Measurements from ENCODE around the gene RANBP17. TPM values are rescaled to one million over a fixed set of nuclear protein-coding genes. Genes with fewer than 3 reads are reported as not detected.

RANBP17 gene
- total RNA-seq, 1 donor from 2014 or later, result 13.9 TPM

DNA sequence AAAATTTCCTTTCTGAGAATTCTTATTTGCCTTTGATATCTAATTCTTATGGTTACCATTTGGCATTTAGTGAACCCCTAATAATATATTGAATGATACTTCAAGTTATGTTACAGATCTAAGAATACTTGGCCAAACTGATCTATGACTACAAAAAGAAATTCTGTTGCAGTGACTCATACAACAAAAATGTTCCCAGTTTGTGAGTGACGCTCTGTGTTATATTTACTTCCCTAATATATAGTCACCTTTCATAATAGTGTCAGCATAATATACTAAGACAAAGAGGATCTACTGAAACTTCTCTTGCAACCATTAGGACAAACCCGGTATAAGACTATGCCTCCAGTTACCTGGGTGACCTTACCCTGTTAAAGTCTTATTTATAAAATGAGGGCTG lies 230.4 kb downstream of the RANBP17 start:
- DNase-seq (ENCODE audit: low spot score), result no peak

DNA sequence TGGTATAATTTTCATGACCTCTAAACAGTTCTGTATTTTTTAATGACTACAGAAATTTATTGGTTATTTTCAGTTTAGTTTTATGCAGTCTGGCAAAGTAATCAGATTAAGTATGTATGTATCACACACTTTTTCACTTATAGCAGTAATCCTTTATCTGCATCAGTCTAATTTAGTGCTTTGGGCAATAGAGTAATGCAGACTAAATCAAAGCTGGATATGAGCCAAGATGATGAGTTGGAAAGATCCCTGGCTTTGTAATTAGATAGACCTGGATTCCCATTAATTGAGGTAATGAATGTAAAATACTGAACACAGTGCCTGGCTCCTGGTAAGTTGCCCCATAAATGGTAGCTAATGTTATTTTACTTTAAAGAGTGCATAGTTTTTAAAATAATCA lies 231.8 kb downstream of the RANBP17 start:
- no peak for DNase-seq (ENCODE audit: low spot score)

DNA sequence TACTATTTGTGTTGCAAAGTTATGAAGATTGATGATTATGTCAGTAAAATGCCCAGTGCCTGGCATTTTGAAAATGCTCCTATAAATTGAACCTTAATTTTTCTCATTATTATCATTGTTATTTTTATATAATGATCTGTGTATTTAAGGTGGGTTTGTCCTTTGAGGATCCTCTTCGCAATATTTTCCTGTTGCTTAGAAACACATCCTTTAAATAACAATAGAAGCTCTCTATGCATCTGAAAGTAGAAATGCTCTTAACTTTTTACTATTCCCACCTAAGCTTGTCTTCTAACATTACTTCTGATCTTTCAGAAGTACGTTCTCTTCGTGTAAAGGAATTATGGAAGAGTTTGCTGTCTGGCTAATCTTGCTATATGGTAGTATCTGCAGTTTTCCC lies 232.5 kb downstream of the RANBP17 start:
- DNase-seq (ENCODE audit: low spot score), result no peak

DNA sequence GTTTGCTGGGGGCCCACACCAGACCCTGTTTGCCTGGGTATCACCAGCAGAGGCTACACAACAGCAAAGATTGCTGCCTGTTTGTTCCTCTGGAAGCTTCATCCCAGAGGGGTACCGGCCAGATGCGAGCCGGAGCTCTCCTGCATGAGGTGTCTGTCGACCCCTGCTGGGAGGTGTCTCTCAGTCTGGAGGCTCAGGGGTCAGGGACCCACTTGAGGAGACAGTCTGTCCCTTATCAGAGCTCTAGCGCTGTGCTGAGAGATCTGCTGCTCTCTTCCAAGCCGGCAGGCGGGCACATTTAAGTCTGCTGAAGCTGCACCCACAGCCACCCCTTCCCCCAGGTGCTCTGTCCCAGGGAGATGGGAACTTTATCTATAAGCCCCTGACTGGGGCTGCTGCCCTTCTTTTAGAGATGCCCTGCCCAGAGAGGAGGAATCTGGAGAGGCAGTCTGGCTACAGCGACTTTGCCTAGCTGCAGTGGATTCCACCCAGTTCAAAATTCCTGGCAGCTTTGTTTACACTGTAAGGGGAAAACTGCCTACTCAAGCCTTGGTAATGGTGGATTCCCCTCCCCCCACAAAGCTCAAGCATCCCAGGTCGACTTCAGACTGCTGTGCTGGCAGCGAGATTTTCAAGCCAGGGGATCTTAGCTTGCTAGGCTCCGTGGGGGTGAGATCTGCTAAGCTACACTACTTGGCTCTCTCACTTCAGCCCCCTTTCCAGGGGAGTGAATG lies 241.2 kb downstream of the RANBP17 start:
- DNase-seq (ENCODE audit: low spot score), result no peak

DNA sequence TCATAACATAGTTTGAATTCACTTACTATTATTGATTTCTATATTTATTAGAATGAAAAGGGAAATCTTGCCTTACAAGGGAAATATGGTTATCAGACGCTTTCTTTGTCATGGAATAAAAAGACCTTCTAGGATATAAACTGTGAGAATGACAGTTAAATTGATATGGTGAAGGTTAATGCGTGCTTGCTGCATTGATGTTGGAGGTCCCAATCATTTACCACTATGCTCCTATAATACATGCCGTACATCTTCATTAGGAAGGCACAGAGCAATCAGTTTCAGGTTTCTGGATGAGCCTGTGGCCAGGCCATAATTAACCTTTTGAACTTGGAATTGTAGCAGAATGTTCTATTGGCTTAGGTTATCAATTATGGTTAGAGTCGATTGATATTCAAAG lies 245.9 kb downstream of the RANBP17 start:
- DNase-seq (ENCODE audit: low spot score), result no peak

DNA sequence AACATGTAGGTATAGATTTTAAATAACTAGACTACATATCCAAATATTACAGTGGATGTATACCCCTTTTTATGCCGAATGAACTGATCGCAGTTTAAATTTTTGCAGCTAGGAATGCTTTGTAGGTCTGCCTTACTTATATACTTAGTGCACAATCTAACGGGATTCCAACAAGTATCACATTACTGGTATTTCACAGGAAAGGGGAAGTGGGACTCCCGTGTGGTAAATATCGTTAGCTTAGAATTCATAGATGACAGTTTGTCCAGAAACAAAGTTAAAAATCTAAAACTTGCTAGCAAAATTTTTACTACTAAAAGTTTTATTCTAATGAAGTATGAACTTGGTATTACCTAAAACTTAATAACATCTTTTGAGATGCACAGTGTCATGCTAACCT lies 253.7 kb downstream of the RANBP17 start:
- no peak for DNase-seq (ENCODE audit: low spot score)

DNA sequence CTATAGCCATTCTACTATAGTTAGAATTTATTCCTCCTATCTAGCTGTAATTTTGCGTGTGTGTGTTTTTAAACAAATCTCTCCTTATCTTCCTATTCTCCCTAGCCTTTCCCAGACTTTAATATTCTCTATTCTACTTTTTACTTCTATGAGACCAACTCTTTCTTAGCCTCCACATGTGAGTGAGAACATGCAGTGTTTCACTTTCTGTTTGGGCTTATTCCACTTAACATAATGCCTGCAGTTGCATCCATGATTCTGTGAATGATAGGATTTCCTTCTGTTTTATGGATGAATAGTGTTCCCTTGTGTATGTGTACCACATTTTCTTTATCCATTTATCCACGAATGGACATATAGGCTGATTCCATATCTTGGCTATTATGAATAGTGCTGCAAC lies 254.9 kb downstream of the RANBP17 start:
- DNase-seq (ENCODE audit: low spot score), result no peak

DNA sequence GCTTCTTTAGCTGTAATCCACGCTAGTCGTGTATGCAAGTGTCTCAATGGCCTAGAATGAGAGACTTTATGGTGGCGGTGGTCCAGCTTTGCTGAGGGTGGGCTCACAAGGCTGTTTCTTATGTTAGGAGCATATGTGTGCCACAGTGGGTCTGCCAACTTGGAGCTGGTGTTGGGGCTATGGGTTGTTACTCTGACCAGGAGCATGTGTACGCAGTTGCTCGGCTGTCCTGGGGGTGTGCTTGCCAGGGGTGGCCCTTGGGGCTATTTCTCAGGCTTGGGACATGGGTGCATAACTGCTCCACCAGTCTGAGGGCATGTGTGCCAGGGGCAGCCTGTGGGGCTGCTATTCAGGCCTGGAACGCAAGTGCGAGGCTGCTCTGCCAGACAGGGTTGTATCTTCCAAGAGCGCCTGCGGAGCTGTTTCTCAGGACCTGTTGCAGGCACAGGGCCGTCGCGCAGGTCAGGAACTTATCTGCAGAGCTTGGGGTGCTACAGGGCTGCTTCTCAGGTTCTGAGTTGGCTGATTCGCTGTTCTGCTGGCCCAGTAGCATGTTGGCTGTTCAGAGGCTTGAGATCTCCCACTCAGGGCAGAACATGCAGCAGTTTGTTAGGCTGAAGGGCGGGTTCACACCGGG lies 259.3 kb downstream of the RANBP17 start:
- DNase-seq (ENCODE audit: low spot score), result no peak

DNA sequence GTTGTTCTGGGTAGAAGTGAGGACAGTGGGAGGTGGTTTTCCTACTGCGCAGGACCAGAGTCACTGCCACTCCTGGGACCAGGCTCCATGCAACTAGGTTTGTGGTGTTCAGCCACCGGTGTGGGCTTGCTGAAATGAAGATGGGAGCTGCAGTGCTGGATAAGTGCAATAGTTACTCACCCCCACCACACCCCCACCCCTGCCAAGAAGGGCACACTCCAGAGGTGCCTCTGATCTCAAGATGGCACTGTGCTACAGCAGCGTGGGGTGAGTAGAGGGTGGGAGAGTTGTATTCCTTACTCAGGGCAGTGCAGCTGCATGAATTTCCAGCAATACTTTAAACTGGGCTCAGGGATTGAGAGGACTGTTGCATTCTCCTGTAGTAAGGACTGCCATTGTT lies 259.8 kb downstream of the RANBP17 start:
- no peak for DNase-seq (ENCODE audit: low spot score)

DNA sequence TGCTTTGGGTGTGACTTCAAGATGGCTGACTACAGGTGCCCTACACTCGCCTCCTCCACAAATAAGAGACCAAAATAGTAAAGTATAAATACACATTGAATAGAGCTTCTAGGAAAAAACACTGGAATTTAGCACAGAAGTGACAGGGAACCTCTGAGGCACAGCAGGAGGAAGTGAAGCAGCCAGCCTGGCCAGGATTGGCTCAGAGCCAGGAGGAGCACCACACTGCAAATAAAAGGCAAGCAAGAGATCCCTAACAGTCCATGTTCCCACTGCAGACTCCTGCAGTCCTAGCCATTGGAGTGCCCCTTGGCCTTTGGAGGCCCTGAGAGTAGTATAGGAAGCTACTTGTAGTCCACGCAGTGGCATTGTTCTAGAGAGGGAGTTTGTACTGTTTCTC lies 260.6 kb downstream of the RANBP17 start:
- DNase-seq (ENCODE audit: low spot score), result peak; percentile 24

DNA sequence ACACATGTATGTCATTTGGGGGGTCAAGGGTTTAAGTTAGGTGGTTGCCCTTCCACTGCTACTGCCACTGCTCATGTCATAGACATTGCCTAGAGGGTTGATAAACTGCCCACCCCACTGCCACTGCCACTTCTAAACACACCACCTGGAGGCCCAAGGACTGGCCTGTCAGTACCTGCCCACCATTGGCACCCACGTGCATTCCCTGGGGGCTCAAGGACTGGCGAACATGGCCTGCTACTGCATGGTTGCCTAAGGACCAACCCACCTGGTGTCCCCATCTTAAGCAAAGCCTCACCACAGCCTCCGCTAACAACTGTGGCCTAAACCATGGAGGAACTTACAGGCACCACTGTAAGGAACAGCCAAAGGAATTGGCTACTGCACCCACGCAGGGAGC lies 261.6 kb downstream of the RANBP17 start:
- no peak for DNase-seq (ENCODE audit: low spot score)

DNA sequence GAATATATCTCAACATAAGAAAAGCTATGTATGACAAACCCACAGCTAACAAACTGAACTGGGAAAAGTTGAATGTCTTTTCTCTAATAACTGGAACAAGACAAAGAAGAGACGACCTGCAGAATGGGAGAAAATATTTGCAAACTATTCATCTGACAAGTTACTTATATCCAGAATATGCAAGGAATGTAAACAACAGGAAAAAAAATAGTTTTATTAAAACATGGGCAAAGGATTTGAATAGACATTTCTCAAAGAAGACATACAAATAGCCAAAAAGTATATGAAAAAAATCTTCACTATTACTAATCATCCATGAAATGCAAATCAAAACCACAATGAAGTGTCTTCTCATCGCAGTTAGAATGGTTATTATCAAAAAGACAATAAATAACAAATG lies 265.5 kb downstream of the RANBP17 start:
- DNase-seq (ENCODE audit: low spot score), result no peak

DNA sequence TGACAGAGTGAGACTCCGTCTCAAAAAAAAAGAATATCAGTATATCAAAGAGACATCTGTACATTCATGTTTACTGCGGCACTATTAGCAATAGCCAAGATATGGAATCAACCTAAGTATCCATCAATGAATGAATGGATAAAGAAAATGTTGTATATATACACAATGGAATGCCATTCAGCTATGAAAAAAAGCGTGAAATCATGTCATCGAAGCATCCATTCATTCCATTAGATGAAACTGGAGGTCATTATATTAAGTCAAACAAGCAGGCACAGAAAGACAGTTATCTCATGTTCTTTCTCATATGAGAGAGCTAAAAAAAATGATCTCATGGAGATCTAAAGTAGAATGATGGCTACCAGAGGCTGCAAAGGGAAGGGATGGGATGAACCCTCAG lies 266.3 kb downstream of the RANBP17 start:
- no peak for DNase-seq (ENCODE audit: low spot score)

DNA sequence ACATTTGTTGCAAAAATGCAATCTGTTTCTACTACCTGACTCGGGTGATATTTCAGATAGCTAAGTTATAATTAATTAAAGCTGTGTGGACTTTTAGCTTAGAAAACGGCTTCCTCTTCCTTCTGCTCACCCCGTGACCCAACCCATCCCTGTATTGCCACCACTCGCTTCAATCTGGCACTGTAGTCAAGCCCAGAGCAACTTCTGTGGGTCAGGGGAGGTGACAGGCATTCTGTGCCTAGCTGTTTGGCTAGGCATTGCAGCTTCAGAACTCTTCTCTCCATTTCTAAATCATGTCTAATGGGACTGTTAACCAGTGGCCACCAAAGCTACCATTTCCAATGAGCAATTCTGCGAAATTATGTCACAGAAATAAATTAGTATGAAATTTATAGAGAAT lies 267.5 kb downstream of the RANBP17 start:
- DNase-seq (ENCODE audit: low spot score), result no peak

DNA sequence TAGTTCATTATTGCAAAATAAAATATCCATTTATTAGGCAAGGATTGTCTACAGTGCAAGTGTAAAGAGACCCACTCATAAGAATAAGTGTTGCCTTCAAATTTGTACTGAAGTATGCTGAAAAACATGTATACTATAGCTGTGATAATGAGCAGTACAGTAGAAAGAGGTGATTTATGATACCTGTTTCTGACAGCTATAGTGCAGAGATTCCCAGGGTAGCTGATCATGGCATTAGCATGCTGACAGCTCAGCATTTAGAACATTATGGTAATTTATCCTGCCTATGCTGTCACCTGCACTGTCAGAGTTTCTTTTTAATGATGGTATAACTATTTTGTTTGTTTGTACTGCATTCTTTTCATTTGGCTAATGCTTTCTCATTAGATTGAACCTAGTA lies 269.7 kb downstream of the RANBP17 start:
- no peak for DNase-seq (ENCODE audit: low spot score)

DNA sequence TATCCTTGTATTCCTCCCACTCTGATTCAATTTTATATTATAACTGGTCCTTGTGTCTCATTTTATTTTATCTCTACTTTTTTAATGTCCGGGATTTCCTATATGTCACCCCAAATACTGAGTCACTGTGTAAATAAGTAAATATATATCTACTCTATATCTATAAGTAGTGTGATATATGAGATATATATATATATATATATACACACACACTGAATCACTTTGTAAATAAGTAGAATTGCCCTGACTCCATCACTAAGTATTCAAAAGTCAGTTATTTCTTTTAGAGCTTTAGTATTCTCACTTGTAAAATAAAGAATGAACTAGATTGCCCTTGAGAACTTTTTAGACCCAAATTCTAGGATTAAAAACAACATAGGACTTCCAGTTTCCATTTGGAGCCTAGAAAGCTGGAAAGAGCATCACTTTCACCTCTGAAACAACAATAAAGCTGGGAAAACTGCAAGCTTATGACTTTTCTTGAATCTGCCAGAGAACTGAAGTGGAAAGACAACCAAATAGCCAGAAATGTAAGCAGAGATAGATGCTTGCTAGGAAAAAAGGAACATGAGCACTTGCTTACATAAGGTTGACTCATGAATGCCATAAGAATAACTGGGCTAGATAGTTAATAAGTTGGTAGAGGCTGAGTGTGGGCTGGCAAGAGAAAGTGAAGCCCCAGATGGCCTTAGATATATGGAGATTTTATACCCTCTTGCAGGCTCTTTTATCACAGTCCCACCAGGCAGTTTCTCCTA lies 276.1 kb downstream of the RANBP17 start:
- no peak for DNase-seq (ENCODE audit: low spot score)

DNA sequence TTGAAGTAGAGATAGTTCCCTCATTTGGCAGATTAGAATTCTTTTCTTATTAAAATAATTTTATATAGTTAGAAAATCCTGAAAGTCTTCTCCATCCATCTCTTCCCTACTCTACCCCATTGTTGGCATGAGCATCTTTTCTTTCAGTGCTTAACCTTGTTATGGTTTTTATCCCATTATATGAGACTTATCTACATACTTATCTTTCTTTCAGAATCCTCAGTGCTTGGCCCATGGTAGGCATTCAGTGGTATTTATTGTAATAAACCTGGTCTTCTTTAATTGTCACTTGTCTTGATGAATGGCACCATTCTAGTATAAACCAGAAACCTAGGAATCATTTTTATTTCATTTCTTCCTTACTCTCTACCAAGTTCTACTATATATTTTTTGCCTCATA lies 277.4 kb downstream of the RANBP17 start:
- no peak for DNase-seq (ENCODE audit: low spot score)

DNA sequence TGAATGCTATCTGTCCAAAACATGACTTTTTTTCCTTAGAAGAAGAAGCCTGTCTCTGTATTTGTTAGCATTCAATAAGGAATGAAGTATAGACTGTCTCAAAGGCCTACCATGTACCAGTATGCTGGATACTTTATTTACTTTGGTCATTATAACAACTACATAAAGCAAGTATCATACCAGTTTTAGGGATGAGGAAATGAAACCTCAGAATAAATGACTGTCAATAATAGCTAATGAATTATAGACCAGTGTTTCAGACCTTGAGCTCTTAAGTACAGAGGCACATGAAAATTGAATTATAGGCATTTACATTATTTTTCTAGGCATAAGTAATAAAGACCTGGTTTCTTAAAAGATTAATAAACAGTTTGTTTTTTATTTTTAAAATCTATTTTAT lies 280.8 kb downstream of the RANBP17 start:
- no peak for DNase-seq (ENCODE audit: low spot score)

DNA sequence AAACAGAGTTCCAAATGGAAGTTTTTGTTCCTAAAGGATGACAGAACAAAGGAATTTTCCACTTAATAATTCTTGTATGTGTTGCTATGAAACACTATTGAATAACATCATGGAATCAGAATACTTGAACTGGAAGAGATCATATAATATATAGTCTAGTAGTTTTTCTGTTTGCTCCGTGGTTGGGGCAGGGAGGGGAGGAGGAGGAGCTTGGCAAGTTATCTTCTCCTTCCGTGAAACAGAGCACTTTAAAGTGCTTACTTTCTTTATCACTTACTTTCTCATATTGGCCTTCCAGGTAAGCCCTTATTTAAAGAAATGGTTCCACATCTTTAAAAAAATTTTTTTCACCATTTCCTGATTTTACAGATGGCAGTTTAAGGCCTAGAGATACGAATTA lies 281.4 kb downstream of the RANBP17 start:
- no peak for DNase-seq (ENCODE audit: low spot score)

DNA sequence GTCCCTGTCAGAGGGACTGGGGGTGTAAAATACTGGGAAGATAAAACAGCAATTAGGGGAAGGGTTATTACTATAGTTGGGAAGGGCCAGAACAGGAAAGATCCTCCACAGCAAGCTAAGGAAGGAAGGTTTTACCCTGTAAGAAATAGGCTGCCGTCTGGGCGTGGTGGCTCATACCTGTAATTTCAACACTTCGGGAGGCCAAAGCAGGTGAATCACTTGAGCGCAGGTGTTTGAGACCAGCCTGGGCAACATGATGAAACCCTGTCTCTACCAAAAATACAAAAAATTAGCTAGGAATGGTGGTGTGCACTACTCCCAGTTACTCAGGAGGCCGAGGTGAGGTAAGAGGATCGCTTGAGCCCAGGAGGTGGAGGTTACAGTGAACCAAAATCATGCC lies 282.1 kb downstream of the RANBP17 start:
- no peak for DNase-seq (ENCODE audit: low spot score)

DNA sequence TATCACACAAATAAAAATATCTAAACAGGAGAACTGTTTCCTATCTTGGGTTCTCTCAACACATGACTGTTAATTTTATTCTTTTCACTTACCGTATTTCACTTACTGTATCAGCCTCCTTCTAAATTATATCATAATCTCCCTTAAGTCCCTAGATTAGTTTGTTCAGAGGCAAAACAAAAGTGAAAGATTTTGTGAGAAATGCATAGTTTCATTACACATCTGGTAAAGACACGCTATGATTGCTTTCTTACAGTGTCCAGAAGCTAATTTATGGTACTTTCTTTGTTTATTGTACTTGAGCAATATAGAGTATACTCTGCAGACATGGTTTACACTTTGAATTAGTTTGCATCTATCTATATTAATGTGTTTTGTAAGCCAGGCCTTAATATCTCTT lies 287.5 kb downstream of the RANBP17 start:
- DNase-seq (ENCODE audit: low spot score), result no peak

DNA sequence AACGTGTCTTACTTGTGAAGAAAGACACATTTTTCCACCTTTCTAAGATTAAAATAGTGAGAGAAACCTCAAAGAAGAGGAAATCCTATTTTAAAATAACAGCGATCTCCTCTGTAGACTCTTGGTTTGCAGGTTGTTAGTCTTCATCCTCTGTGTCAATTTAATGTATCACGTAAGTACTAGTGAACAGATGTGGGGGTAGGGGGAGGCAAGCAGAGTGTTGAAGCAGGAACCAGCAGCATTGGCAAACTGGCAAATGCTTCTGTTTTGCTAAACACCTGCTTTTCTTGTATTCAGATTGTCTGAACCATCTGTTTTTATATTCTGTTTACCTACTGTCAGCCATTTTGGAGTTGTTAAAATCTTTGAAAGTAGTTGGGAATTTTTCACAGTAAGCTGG lies 288.0 kb downstream of the RANBP17 start:
- DNase-seq (ENCODE audit: low spot score), result no peak

DNA sequence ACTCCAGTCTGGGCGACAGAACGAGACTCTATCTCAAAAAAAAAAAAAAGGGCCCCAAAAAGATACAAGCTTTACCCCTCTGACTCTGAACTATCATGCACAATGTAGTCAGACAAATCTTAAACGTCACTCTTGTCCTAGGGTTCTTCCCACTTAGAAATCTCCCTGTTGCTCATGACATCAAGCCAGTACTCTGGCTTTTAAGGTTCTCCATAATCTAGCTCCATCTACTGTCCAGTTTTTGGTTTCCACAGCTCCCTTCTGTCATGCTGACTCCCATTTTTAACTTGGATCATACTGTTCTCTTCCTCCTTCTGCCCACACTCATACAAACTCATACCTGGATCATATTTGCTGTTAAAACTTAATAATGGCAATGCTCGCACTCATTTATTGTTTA lies 290.6 kb downstream of the RANBP17 start:
- no peak for DNase-seq (ENCODE audit: low spot score)

Measured in mucosa of gallbladder (tissue), 1 donor.